Gastroesophageal sphincter (tissue), 4 donors: ENCODE measurements around the gene NFATC4. TPM values are rescaled to one million over a fixed set of nuclear protein-coding genes. Genes with fewer than 3 reads are reported as not detected.

Experiments
- ATAC-seq: fragments of 150-250 bp; one replicate; pipeline ENCODE4 v1.9.1; 2016; ENCODE audit warnings: mild to moderate bottlenecking, moderate library complexity
- H3K27ac ChIP-seq, 4 donors: fragments of 200-600 bp; sonication (generic) in 3 of 4; 1 replicate in 3 of 4; 2 replicates in 1 of 4; pipeline ENCODE4 v1.5.1; 2016 to 2019
- H3K27me3 ChIP-seq: fragments of 200-600 bp; sonication (generic); one replicate; pipeline ENCODE4 v1.5.1; 2019
- H3K36me3 ChIP-seq, 2 donors: fragments of 200-600 bp; sonication (generic); one replicate each; pipeline ENCODE4 v1.5.1; 2019; ENCODE audit warnings: control low read depth in 1 of 2
- H3K4me1 ChIP-seq, 3 donors: fragments of 200-600 bp; sonication (generic); 1 replicate in 2 of 3; 2 replicates in 1 of 3; pipeline ENCODE4 v1.5.1; 2016 to 2019; ENCODE audit warnings: control low read depth in 2 of 3
- H3K4me3 ChIP-seq, 2 donors: fragments of 200-600 bp; sonication (generic); one replicate each; pipeline ENCODE4 v1.5.1; 2019; ENCODE audit warnings: mild to moderate bottlenecking in 1 of 2, moderate library complexity in 1 of 2
- H3K9me3 ChIP-seq, 3 donors: fragments of 200-600 bp; sonication (generic); one replicate each; pipeline ENCODE4 v1.5.1; 2017 to 2019; ENCODE audit warnings: control low read depth in 2 of 3
- EP300 ChIP-seq: sonication (generic); formaldehyde crosslinking; IDR thresholded peaks from one replicate; pipeline ENCODE4 v1.6.1; 2017; ENCODE audit warnings: antibody characterized with exemption, mild to moderate bottlenecking
- POLR2A ChIP-seq, 2 donors: fragments of 450-650 bp; IDR thresholded peaks; one replicate each; pipeline ENCODE4 v1.6.1; 2017; ENCODE audit warnings: antibody characterized with exemption in 2 of 2, mild to moderate bottlenecking in 2 of 2, moderate library complexity in 1 of 2
- POLR2AphosphoS5 ChIP-seq: sonication (generic); formaldehyde crosslinking; IDR thresholded peaks from one replicate; pipeline ENCODE4 v1.6.1; 2017; ENCODE audit warnings: antibody characterized with exemption
- whole genome bisulfite sequencing, 2 donors: methylation state at CpG; one replicate each; pipeline ENCODE4 v1.1.5; 2018; ENCODE audit warnings: low coverage in 1 of 2; 5-methylcytosine and 5-hydroxymethylcytosine counted together
- total RNA-seq, 4 donors: library from RNA; depleted of rRNA; stranded (reverse); fragments of >200 nt; gene quantifications; one replicate each; pipeline ENCODE4 v1.1.0, GENCODE V29; 2016
- TF ChIP-seq, protein P1 (sequence below), 4 experiments: fragments of 200-600 bp in 2 of 4; fragments of 450-650 bp in 2 of 4; sonication (generic) in 1 of 4; IDR thresholded peaks; one replicate each; pipeline ENCODE4 v1.5.1; 2017 to 2019; ENCODE audit warnings: antibody characterized with exemption in 4 of 4, mild to moderate bottlenecking in 2 of 4, moderate library complexity in 2 of 4

The NFATC4 gene
- total RNA-seq, 4 donors from 2014 or later, result 33.5 to 63.5 (median 57.9) TPM

DNA sequence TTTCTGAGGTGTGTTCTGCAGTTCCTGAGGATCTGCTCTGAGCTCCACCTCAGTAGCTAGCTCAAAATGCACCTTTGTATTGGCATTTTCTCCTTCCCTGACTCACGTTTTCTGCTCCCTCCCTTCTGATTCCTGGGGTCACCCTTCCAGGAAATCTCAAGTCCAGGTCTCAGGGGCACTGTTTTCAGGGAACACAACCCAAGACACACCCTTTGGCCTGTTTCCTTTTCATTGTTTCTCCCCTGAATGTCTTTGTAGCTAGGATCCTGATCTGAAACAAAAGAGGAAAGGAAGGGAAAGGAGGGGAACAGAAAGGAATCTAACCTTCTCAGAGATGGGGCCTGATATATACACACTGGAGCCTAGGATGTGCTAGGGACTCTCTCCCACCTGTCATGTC is 20.9 kb upstream of the NFATC4 start:
- Histone ChIP-seq H3K36me3 (no peaks in the 10 kb centered on the region), H3K27me3 (peaks cover 30% of the 10 kb centered on the region), H3K27ac (no peak overlapping the region), H3K4me1 (peaks cover 0 to 9% (median 0%) of the 10 kb centered on the region in 3 donors), H3K9me3 (no peaks in the 10 kb centered on the region), H3K4me3 (no peak overlapping the region)
- no peak for ATAC-seq
- no peak for TF ChIP-seq POLR2AphosphoS5
- no peak for TF ChIP-seq EP300
- no peak for TF ChIP-seq POLR2A (IDR thresholded peaks at IDR 0.05)
- TF ChIP-seq, protein P1, sequence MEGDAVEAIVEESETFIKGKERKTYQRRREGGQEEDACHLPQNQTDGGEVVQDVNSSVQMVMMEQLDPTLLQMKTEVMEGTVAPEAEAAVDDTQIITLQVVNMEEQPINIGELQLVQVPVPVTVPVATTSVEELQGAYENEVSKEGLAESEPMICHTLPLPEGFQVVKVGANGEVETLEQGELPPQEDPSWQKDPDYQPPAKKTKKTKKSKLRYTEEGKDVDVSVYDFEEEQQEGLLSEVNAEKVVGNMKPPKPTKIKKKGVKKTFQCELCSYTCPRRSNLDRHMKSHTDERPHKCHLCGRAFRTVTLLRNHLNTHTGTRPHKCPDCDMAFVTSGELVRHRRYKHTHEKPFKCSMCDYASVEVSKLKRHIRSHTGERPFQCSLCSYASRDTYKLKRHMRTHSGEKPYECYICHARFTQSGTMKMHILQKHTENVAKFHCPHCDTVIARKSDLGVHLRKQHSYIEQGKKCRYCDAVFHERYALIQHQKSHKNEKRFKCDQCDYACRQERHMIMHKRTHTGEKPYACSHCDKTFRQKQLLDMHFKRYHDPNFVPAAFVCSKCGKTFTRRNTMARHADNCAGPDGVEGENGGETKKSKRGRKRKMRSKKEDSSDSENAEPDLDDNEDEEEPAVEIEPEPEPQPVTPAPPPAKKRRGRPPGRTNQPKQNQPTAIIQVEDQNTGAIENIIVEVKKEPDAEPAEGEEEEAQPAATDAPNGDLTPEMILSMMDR (IDR thresholded peaks at IDR 0.05), result no peak
- 63% methylated on average over 1 of the region's 1 CpG; no CpG with 5 or more reads in 1 of the 2 donors for WGBS, 2 donors

DNA sequence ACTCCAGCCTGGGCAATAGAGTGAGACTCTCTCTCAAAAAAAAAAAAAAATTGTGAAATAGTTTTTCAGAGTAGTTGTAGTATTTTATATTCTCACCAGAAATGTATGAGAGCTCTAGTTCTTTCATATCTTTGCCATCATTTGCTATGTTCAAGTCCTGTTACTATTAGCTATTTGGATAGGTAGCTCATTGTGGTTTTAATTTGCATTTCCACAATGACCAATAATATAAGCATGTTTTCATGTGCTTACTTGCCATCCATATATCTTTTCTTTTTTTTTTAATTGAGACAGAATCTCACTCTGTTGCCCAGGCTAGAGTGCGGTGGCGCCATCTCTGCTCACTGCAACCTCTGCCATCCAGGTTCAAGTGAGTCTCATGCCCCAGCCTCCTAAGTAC is 19.8 kb upstream of the NFATC4 start:
- Histone ChIP-seq H3K36me3 (no peaks in the 10 kb centered on the region), H3K4me1 (peaks cover 0 to 13% (median 0%) of the 10 kb centered on the region in 3 donors), H3K27me3 (peaks cover 30% of the 10 kb centered on the region), H3K4me3 (no peak overlapping the region), H3K9me3 (no peaks in the 10 kb centered on the region), H3K27ac (no peak overlapping the region)
- TF ChIP-seq POLR2A (IDR thresholded peaks at IDR 0.05) (no peak), EP300 (no peak), POLR2AphosphoS5 (no peak)
- TF ChIP-seq, protein P1 (IDR thresholded peaks at IDR 0.05), result no peak
- WGBS, 2 donors, result 100% methylated on average over 2 of the region's 2 CpGs; no CpG with 5 or more reads in 1 of the 2 donors
- ATAC-seq, result no peak

DNA sequence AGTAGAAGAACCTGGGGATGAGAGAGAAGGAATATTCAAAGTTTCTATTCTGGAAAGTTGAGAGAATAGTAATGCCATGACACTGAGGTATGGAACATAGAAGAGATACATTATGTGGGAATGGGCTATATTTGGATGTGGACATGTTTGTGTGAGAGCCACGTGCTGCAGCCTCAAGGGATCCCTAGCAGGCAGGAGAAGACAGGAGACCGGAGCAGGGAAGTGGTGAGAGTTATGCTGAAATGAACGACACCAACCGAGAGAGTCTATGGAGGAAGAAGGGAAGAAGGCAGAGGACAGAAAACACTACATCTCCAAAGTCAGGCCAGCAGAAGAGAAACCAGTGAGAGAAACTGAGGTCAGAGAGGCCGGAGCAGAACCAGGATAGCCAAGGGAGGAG is 18.2 kb upstream of the NFATC4 start:
- no peak for TF ChIP-seq POLR2A (IDR thresholded peaks at IDR 0.05)
- no peak for TF ChIP-seq EP300
- TF ChIP-seq POLR2AphosphoS5, result no peak
- TF ChIP-seq, protein P1 (IDR thresholded peaks at IDR 0.05), result no peak
- no peak for ATAC-seq

DNA sequence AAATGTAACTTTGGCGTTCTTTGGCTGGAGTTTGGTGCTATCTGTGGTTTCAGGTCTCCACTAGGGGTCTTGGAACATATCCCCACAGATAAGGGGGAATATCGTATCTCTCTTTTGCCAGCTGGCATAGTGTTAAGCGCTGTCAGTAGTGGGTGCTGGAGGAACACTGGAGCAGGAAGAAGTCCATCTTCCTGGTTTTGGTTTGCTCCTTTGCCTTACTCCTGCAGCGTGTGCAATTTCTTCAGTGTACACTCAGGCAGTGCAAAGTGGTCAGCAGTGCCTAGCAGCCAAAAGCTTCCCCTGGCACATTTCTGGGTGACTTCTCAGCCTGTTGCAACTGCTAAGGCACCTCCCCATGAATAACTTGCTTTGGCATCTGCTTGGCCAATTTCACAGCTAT is 16.5 kb upstream of the NFATC4 start:
- H3K4me1 ChIP-seq, result peaks cover 0 to 23% (median 0%) of the 10 kb centered on the region in 3 donors
- peaks cover 28% of the 10 kb centered on the region for H3K27me3 ChIP-seq
- no peak for TF ChIP-seq POLR2AphosphoS5
- TF ChIP-seq, protein P1 (IDR thresholded peaks at IDR 0.05), result no peak
- no peak for TF ChIP-seq EP300
- TF ChIP-seq POLR2A (IDR thresholded peaks at IDR 0.05), result no peak
- 18 to 29% methylated on average over 3 to 4 of the region's 4 CpGs for WGBS, 2 donors
- no peaks in the 10 kb centered on the region for H3K9me3 ChIP-seq
- peak; percentile 50 for ATAC-seq
- H3K4me3 ChIP-seq, result no peak overlapping the region
- H3K27ac ChIP-seq, result no peak overlapping the region
- no peaks in the 10 kb centered on the region for H3K36me3 ChIP-seq

More for the DNA sequence above, 18.2 kb upstream of the NFATC4 start:
- Histone ChIP-seq H3K27ac (no peak overlapping the region), H3K4me1 (peaks cover 0 to 23% (median 0%) of the 10 kb centered on the region in 3 donors), H3K4me3 (no peak overlapping the region), H3K9me3 (no peaks in the 10 kb centered on the region), H3K27me3 (peaks cover 30% of the 10 kb centered on the region), H3K36me3 (no peaks in the 10 kb centered on the region)
- WGBS, 2 donors, result 55 to 67% methylated on average over 5 of the region's 5 CpGs
